Liver (tissue), 9 donors: Measurements from ENCODE around the gene ADM2. TPM values are rescaled to one million over a fixed set of nuclear protein-coding genes. Genes with fewer than 3 reads are reported as not detected.

Experiments
- DNase-seq: peaks from one replicate; pipeline ENCODE4 v3.0.0-alpha.2; 2017; ENCODE audit warnings: low spot score
- H3K27ac ChIP-seq, 2 donors: one replicate each; pipeline ENCODE4 v1.7.0; 2013; ENCODE audit warnings: inconsistent platforms in 2 of 2, low read length in 2 of 2, control low read depth in 1 of 2, low read depth in 1 of 2, mild to moderate bottlenecking in 1 of 2
- H3K27me3 ChIP-seq, 4 donors: one replicate each; pipeline versions ENCODE4 v1.6.1 to v1.7.0; 2013; ENCODE audit warnings: low read length in 3 of 4, inconsistent platforms in 1 of 4, mild to moderate bottlenecking in 1 of 4, moderate library complexity in 1 of 4; ENCODE audit not compliant: control insufficient read depth in 4 of 4, insufficient read depth in 4 of 4
- H3K36me3 ChIP-seq, 4 donors: one replicate each; pipeline versions ENCODE4 v1.6.1 to v1.7.0; 2013; ENCODE audit warnings: low read length in 3 of 4, mild to moderate bottlenecking in 3 of 4, low read depth in 1 of 4, moderate library complexity in 1 of 4; ENCODE audit not compliant: control insufficient read depth in 4 of 4, insufficient read depth in 3 of 4
- H3K4me1 ChIP-seq, 4 donors: one replicate each; pipeline versions ENCODE4 v1.6.1 to v1.7.0; 2013; ENCODE audit warnings: low read length in 3 of 4, mild to moderate bottlenecking in 3 of 4, moderate library complexity in 1 of 4; ENCODE audit not compliant: control insufficient read depth in 4 of 4, insufficient read depth in 4 of 4
- H3K4me3 ChIP-seq, 3 donors: one replicate each; pipeline versions ENCODE4 v1.6.1 to v1.7.0; 2013; ENCODE audit warnings: low read length in 3 of 3, control low read depth in 1 of 3, low read depth in 1 of 3, mild to moderate bottlenecking in 1 of 3
- H3K9ac ChIP-seq, 2 donors: one replicate each; pipeline ENCODE4 v1.7.0; 2013; ENCODE audit warnings: low read length in 2 of 2, mild to moderate bottlenecking in 2 of 2, moderate library complexity in 2 of 2, control low read depth in 1 of 2, low read depth in 1 of 2
- H3K9me3 ChIP-seq, 4 donors: one replicate each; pipeline versions ENCODE4 v1.6.1 to v1.7.0; 2013; ENCODE audit warnings: low read length in 3 of 4; ENCODE audit not compliant: control insufficient read depth in 4 of 4
- ATF3 ChIP-seq: IDR thresholded peaks from 2 replicates; pipeline ENCODE4 v1.6.1; 2016; ENCODE audit warnings: antibody characterized with exemption
- EGR1 ChIP-seq, 2 donors: IDR thresholded peaks; 2 replicates each; pipeline ENCODE4 v1.6.1; 2016 to 2018; ENCODE audit warnings: antibody characterized with exemption in 2 of 2, low read depth in 2 of 2
- FOXA1 ChIP-seq: IDR thresholded peaks from 2 replicates; pipeline ENCODE4 v1.6.1; 2016; ENCODE audit warnings: antibody characterized with exemption
- FOXA2 ChIP-seq: IDR thresholded peaks from 2 replicates; pipeline ENCODE4 v1.6.1; 2016; ENCODE audit warnings: antibody characterized with exemption
- GABPA ChIP-seq, 2 donors: IDR thresholded peaks in 1 of 2; conservative IDR thresholded peaks in 1 of 2; 2 replicates each; pipeline ENCODE4 v1.6.1; 2016; ENCODE audit warnings: antibody characterized with exemption in 2 of 2, mild to moderate bottlenecking in 1 of 2, moderate library complexity in 1 of 2
- HNF4A ChIP-seq, 2 donors: conservative IDR thresholded peaks; 2 replicates each; pipeline ENCODE4 v1.6.1; 2016; ENCODE audit warnings: antibody characterized with exemption in 2 of 2, mild to moderate bottlenecking in 2 of 2
- HNF4G ChIP-seq: IDR thresholded peaks from 2 replicates; pipeline ENCODE4 v1.6.1; 2016; ENCODE audit warnings: antibody characterized with exemption
- JUND ChIP-seq, 2 donors: IDR thresholded peaks; 2 replicates each; pipeline ENCODE4 v1.6.1; 2016; ENCODE audit warnings: antibody characterized with exemption in 2 of 2
- NR2F2 ChIP-seq: IDR thresholded peaks from 2 replicates; pipeline ENCODE4 v1.6.1; 2016; ENCODE audit warnings: antibody characterized with exemption
- REST ChIP-seq: IDR thresholded peaks from 2 replicates; pipeline ENCODE4 v1.6.1; 2016; ENCODE audit warnings: antibody characterized with exemption, mild to moderate bottlenecking
- RXRA ChIP-seq, 2 donors: IDR thresholded peaks; 2 replicates each; pipeline ENCODE4 v1.6.1; 2017 to 2018; ENCODE audit warnings: antibody characterized with exemption in 2 of 2, mild to moderate bottlenecking in 1 of 2
- SP1 ChIP-seq: IDR thresholded peaks from 2 replicates; pipeline ENCODE4 v1.6.1; 2018; ENCODE audit warnings: antibody characterized with exemption, mild to moderate bottlenecking
- TAF1 ChIP-seq: conservative IDR thresholded peaks from 2 replicates; pipeline ENCODE4 v1.6.1; 2016; ENCODE audit warnings: antibody characterized with exemption, mild to moderate bottlenecking
- YY1 ChIP-seq: IDR thresholded peaks from 2 replicates; pipeline ENCODE4 v1.6.1; 2016; ENCODE audit warnings: antibody characterized with exemption, mild to moderate bottlenecking
- WGBS: extraction: QIAGEN DNeasy Blood & Tissue Kit; methylation state at CpG from one replicate; pipeline ENCODE4 v1.1.7; 2013; 5-methylcytosine and 5-hydroxymethylcytosine counted together
- polyA plus RNA-seq, 2 donors: library from polyadenylated mRNA; stranded (reverse) in 1 of 2; unstranded in 1 of 2; fragments of 200-250 nt in 1 of 2; fragments of >200 nt in 1 of 2; fragmentation: Nextera tagmentation in 1 of 2; extraction: Ambion mirVana in 1 of 2; gene quantifications; one replicate each; pipeline versions ENCODE4 v1.2.1 to v1.2.3, GENCODE V29; 2013 to 2015
- total RNA-seq, 2 donors: library from RNA; depleted of rRNA; stranded (reverse); fragments of >200 nt; gene quantifications; one replicate each; pipeline ENCODE4 v1.2.3, GENCODE V29; 2014
- donor health status: healthy.
- donor health status: healthy.
- donor health status: healthy.
- donor health status: healthy.
- donor health status: healthy.

Gene ADM2
- total and polyA plus RNA-seq, 4 donors = 0.79 to 2.8 (median 1.3) TPM

GRCh38 chr22:50437511-50438304, 43.6 kb upstream of the ADM2 start:
- no peak overlapping the region for H3K4me3 ChIP-seq
- TF ChIP-seq JUND (IDR thresholded peaks at IDR 0.05) (no peak), NR2F2 (no peak), HNF4G (no peak), FOXA2 (no peak), EGR1 (IDR thresholded peaks at IDR 0.05; ENCODE audit: low read depth in 2 of 2) (no peak), REST (no peak), ATF3 (no peak), TAF1 (no peak), GABPA (IDR thresholded peaks at IDR 0.05 in 1 of 2, conservative IDR thresholded peaks at IDR 0.05 in 1 of 2) (no peak), SP1 (no peak), FOXA1 (no peak)
- WGBS = 90% methylated on average over 36 of the region's 36 CpGs
- no peaks in the 10 kb centered on the region for H3K9me3 ChIP-seq
- H3K27ac ChIP-seq = no peak overlapping the region
- H3K4me1 ChIP-seq = peaks cover 0 to 3% (median 0%) of the 10 kb centered on the region in 4 donors
- DNase-seq = no peak
- H3K36me3 ChIP-seq = peaks cover 12 to 68% (median 39%) of the 10 kb centered on the region in 4 donors
- no peak overlapping the region for H3K9ac ChIP-seq
- H3K27me3 ChIP-seq = no peaks in the 10 kb centered on the region

GRCh38 chr22:50438305-50439275, 42.8 kb upstream of the ADM2 start:
- WGBS = 90% methylated on average over 34 of the region's 34 CpGs
- no peak overlapping the region for H3K27ac ChIP-seq
- TF ChIP-seq REST = no peak
- no peak for TF ChIP-seq HNF4A (conservative IDR thresholded peaks at IDR 0.05)
- no peak for TF ChIP-seq YY1
- TF ChIP-seq TAF1 = no peak
- no peak for TF ChIP-seq HNF4G
- no peak for TF ChIP-seq RXRA (IDR thresholded peaks at IDR 0.05)
- TF ChIP-seq FOXA1 = no peak
- no peak for TF ChIP-seq GABPA (IDR thresholded peaks at IDR 0.05 in 1 of 2, conservative IDR thresholded peaks at IDR 0.05 in 1 of 2)
- TF ChIP-seq EGR1 (IDR thresholded peaks at IDR 0.05; ENCODE audit: low read depth in 2 of 2) = no peak
- H3K4me3 ChIP-seq = no peak overlapping the region
- peaks cover 10 to 66% (median 38%) of the 10 kb centered on the region in 4 donors for H3K36me3 ChIP-seq
- no peaks in the 10 kb centered on the region for H3K9me3 ChIP-seq
- peaks cover 0 to 3% (median 0%) of the 10 kb centered on the region in 4 donors for H3K4me1 ChIP-seq
- no peaks in the 10 kb centered on the region for H3K27me3 ChIP-seq
- DNase-seq = no peak
- no peak overlapping the region for H3K9ac ChIP-seq
